ENCODE results near the gene TMEM158.

DNA sequence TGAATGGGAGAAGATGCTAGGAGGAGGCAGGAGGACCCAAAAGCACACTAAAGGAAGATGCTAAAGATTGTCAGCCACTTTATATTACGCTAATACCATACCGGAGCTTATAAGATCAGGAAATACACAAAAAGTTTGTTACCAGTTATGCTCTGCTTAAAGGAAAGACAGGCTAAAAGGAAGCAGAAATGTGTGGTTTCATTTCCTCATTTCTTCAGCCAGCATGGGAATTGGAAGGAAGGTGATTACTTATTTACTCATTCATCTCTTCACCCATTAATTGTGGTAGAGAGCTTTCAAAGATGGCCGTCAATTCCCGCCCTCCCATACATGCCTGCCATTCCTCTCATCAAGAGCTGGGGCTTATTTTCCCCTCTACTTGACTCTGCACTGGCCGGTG lies 26.7 kb upstream of the TMEM158 start:
- TF ChIP-seq POLR2A (IDR thresholded peaks at IDR 0.05; ENCODE audit: borderline replicate concordance, extremely low read depth, insufficient read depth, insufficient read length), result no peak
- no peak for TF ChIP-seq SP1 (IDR thresholded peaks at IDR 0.05; ENCODE audit: low read depth)
- TF ChIP-seq CEBPB (IDR thresholded peaks at IDR 0.05; ENCODE audit: low read depth), result no peak
- TF ChIP-seq ZFX (IDR thresholded peaks at IDR 0.05), result no peak

All from HCT116 (cell line).